NB4 (cell line): ENCODE measurements around the gene SWI5.

Source experiments
- CTCF ChIP-seq: IDR thresholded peaks from one replicate; pipeline ENCODE4 v1.5.1; 2012; ENCODE audit warnings: low read depth, low read length
- POLR2A ChIP-seq: IDR thresholded peaks from 2 replicates; pipeline ENCODE4 v1.6.1; 2011; ENCODE audit warnings: mild to moderate bottlenecking; ENCODE audit not compliant: insufficient read length; ENCODE audit errors: extremely low read depth
- TF ChIP-seq, protein P1 (sequence below): IDR thresholded peaks from 2 replicates; pipeline ENCODE4 v1.6.1; 2011; ENCODE audit warnings: low read depth, low read length

DNA sequence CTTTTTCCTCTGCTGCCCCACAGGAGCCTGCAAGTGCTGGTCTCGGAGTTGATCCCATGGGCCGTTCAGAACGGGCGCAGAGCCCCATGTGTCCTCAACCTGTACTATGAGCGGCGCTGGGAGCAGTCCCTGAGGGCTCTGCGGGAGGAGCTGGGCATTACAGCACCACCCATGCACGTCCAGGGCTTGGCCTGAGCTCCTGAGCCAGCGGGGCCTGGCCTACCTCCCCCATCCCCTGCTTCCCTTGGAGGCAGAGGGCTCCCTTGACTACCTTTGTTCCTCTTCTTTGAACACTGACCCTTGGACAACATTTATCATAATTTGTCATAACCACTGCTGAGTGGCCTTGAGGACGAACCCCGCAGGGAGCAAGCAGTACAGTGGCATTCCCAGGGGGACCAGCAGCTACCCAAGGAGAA, 57.4 kb downstream of the SWI5 start:
- TF ChIP-seq CTCF (no peak), POLR2A (no peak)
- TF ChIP-seq, protein P1, sequence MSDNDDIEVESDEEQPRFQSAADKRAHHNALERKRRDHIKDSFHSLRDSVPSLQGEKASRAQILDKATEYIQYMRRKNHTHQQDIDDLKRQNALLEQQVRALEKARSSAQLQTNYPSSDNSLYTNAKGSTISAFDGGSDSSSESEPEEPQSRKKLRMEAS: no peak
